HTERT RPE-1 (cell line): ENCODE measurements around the gene NECTIN1.

Experiments
- in situ Hi-C: fragments of 300-500 bp; cut with MboI; formaldehyde crosslinking; loops from 4 replicates; pipeline ENCODE4 v1.14.3; 2020; ENCODE audit warnings: low sequenced_read_pairs

Gene NECTIN1

DNA sequence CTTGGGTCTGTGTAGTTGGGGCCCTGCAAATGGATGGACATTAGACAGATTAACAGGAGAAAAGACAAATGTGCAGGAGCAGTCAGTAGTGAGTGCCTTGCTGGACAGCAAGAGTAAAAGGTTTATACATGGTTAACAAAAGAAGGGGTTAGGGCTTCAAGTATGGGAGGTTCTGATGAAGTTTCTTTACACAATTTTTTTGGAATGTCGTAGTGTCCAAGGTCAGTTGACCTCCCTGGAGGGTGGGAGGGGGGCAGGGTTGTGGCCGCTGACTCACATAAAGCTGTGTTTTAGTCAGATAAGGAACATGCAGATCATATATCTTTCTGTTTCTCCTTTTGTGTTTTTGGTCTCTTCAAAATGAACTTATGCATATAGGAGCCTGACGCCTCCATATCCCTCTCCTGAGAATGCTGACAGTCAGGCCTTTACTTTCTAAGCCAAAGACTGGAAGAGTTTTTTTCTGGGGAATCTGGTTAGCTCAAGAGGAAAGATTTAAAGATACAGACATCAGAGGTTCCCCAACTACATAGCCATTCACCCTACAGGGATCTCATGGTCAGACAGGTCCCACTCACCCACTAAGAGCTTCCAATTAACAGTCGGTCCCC lies 134.3 kb downstream of the NECTIN1 start:
- in situ Hi-C loops, result no loop called here

DNA sequence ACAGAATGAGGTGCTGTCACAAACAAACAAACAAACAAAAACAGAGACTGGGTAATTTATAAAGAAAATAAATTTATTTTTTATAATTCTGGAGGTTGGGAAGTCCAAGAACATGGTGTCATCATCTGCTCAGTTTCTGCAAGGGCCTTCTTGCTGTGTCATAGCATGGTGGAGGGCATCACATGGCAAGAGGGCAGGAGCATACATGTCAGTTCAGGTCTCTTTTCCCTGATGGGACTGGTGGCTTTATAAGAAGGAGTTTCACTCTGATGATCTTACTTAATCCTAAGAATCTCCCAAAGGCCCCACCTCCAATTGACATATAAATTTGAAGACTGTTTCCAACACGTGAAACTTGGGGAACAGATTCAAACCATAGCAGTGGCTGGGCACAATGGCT lies 135.7 kb downstream of the NECTIN1 start:
- in situ Hi-C loops, result no loop called here

DNA sequence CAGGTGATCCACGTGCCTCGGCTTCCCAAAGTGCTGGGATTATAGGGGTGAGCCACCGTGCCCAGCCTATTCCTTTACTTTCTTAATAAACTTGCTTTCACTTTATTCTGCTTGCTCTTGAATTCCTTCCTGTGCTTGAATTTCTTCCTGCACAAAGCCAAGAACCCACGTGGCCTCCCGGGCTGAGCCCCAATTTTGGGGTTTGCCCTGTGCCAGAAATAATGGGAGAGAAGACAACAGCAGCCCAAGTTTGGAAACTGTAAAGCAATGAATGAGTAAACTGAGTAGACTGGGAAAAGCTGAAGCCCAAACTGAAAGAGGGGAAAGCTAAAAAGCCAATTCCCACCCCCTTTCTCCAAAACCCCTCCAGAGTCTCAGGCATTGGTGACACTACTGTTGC lies 136.4 kb downstream of the NECTIN1 start:
- in situ Hi-C loops, result no loop called here

DNA sequence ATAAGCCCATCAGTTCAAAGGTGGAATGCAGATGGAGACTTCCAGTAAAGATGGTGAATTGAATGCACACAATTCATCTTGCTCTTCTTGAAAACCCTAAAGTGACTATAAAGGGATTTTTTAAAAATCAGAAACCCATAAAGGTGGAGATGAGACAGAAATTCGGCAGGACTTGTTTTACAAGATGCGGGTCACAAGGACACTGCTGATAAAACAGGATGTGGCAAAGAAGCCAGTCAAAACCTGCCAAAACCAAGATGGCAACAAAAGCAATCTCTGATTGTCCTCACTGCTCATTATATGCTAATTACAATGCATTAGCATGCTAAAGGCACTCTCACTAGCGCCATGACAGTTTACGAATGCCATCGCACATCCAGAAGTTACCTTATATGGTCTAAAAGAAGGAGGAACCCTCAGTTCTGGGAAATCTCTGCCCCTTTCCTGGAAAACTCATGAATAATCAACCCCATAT lies 137.1 kb downstream of the NECTIN1 start:
- in situ Hi-C loops, result no loop called here

DNA sequence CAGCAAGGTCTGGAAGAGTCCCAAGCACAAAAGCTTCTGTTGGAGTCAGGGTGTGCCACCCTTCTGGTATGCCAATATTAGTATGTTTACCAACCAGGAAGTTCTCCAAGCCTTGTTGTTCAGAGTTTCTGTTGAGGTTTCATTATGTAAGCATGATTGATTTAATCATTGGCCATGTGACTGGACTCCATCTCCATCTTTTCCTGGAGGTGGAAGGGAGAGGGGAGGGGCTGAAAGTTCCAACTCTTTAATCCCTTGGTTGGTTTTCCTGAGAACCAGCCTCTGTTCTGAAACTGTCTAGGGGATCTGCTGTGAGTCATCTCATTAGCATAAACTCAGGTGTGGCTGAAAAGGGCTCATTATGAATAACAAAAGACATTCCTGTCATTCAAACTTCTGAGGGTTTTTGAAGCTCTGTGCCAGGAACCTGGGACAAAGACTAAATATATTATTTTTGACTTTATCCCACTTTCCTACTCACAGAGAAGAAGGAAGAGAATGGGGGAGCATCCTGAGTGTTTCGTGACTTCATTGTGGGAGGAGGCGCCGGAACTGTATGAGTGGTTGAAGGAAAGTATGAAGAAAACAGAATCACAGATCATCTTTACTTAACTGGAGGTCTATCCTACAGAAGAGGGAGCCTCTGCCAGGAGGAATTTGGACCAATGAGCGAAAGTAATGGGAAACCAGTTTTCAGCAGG lies 138.2 kb downstream of the NECTIN1 start:
- in situ Hi-C loops, result no loop called here

DNA sequence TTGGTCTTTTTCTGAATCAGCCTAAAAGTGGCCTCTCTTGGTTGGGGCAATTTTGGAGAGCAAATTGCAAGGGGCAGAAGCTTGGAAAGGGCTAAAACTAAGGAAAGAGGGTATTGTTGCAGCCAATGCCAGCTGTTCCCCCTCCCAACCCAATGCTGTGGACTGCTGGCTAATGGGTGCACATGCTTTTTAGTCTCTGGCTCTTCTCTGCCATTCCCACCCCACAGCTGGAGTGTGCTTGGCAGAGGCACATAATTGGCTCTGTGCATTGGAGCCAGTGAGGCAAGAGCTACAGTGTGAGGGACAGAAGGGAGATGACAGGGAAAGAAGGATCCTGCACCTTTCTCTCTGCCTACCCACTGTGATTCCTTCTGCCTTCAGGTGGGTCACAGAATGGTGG lies 140.0 kb downstream of the NECTIN1 start:
- in situ Hi-C loops, result no loop called here
